Measurements from ENCODE around the gene ARMH1. TPM values are rescaled to one million over a fixed set of nuclear protein-coding genes. Genes with fewer than 3 reads are reported as not detected.

ARMH1 gene
- total RNA-seq, 1 donor from 2014 or later, result 1.1 TPM

GRCh38 chr1:44651069-44651468 lies 23.4 kb upstream of the ARMH1 start:
- Histone ChIP-seq H3K27ac (replicated peaks) (peak overlapping the region; percentile 84), H3K36me3 (peaks cover 75% of the 10 kb centered on the region), H3K27me3 (ENCODE audit: low read depth) (no peaks in the 10 kb centered on the region), H3K9me3 (replicated peaks) (no peaks in the 10 kb centered on the region), H3K4me1 (peaks cover 12% of the 10 kb centered on the region), H3K4me3 (no peak overlapping the region)
- TF ChIP-seq, protein P1, sequence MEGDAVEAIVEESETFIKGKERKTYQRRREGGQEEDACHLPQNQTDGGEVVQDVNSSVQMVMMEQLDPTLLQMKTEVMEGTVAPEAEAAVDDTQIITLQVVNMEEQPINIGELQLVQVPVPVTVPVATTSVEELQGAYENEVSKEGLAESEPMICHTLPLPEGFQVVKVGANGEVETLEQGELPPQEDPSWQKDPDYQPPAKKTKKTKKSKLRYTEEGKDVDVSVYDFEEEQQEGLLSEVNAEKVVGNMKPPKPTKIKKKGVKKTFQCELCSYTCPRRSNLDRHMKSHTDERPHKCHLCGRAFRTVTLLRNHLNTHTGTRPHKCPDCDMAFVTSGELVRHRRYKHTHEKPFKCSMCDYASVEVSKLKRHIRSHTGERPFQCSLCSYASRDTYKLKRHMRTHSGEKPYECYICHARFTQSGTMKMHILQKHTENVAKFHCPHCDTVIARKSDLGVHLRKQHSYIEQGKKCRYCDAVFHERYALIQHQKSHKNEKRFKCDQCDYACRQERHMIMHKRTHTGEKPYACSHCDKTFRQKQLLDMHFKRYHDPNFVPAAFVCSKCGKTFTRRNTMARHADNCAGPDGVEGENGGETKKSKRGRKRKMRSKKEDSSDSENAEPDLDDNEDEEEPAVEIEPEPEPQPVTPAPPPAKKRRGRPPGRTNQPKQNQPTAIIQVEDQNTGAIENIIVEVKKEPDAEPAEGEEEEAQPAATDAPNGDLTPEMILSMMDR (IDR thresholded peaks at IDR 0.05; ENCODE audit: borderline replicate concordance), result no peak
- DNase-seq, result no peak
- intact Hi-C loops (cut with micrococcal nuclease), result no loop called here

GRCh38 chr1:44652445-44653106 lies 21.9 kb upstream of the ARMH1 start:
- intact Hi-C loops (cut with micrococcal nuclease), result no loop called here
- H3K27ac ChIP-seq (replicated peaks), result no peak overlapping the region

DNA sequence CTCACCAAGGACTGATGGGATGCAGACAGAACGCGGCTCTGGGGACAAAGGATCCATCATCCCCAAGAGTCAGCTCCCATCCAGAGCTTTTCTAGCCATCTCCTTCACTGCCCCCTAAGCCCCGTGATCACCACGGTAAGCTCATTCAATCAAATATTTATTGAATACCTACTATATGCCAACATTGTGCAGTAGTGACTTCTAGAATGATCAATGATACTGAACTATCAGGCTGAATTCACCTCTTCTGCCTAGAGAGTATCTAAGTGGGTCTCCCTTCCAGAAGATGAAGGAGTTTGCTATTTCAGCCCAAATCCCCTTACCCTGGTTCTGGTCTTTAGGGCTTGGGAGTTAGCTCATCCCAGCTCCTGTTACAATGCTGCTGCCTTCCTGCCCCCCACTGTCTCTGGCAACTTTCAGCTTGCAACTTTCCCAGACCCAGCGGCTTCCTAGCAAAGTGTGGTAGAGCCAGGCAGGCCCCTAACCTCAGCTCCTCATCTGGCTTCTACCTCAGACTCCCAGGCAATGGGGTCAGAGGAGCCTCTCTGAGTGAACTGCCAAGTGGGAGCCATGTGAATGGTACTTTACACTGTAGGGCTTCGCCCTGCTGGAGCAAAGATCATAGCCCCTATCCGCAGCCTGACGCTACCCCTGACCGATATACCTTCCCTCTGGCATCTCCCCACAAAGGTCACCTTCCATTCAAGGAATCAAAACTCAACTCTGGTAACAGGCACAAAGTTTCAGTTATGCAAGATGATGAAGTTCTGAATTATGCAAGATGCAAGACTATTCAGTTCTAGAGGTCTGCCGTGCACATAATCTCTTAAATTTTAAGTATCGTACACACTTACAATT lies 21.2 kb upstream of the ARMH1 start:
- Histone ChIP-seq H3K36me3 (peaks cover 53% of the 10 kb centered on the region), H3K4me3 (no peak overlapping the region), H3K27me3 (ENCODE audit: low read depth) (no peaks in the 10 kb centered on the region), H3K9me3 (replicated peaks) (no peaks in the 10 kb centered on the region), H3K4me1 (peaks cover 11% of the 10 kb centered on the region), H3K27ac (replicated peaks) (no peak overlapping the region)
- no peak for DNase-seq
- TF ChIP-seq, protein P1 (IDR thresholded peaks at IDR 0.05; ENCODE audit: borderline replicate concordance), result peak; percentile 26
- intact Hi-C loops (cut with micrococcal nuclease), result no loop called here

More at GRCh38 chr1:44652445-44653106, 21.9 kb upstream of the ARMH1 start:
- no peaks in the 10 kb centered on the region for H3K27me3 ChIP-seq (ENCODE audit: low read depth)
- no peaks in the 10 kb centered on the region for H3K9me3 ChIP-seq (replicated peaks)
- TF ChIP-seq, protein P1 (IDR thresholded peaks at IDR 0.05; ENCODE audit: borderline replicate concordance), result peak; percentile 97
- peaks cover 60% of the 10 kb centered on the region for H3K36me3 ChIP-seq
- no peak overlapping the region for H3K4me3 ChIP-seq
- peak; percentile 73 for DNase-seq
- H3K4me1 ChIP-seq, result peaks cover 11% of the 10 kb centered on the region

DNA sequence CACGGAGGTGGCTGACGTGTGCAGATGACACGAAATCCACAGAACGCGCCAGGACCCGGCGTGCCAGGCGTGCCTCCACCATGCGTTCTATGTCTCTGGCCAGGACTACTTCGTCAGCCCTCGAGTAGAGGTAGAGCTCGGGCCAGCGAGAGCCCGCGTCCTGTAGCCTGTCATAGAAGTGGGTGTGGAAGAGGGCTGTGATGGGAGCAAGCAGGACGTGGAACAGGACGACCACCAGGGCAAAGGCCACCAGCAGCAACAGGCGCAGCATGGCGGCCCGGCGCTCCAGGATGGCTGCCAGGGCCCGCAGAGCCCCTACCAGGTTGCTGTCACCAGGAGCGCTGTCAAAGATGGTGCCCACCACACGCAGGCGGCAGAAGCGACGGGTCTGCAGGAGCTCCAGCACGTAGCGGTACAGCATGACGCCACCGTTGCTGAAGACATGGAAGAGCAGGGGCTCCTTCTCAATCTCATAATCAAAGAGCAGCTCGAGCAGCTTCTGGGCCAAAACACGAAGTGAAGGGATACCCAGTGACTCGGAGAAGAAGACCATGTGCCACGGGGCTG lies 19.8 kb upstream of the ARMH1 start:
- Histone ChIP-seq H3K27me3 (ENCODE audit: low read depth) (no peaks in the 10 kb centered on the region), H3K36me3 (peaks cover 39% of the 10 kb centered on the region), H3K27ac (replicated peaks) (no peak overlapping the region), H3K4me3 (no peak overlapping the region), H3K9me3 (replicated peaks) (no peaks in the 10 kb centered on the region), H3K4me1 (peaks cover 14% of the 10 kb centered on the region)
- intact Hi-C loops (cut with micrococcal nuclease), result no loop called here
- DNase-seq, result no peak
- TF ChIP-seq, protein P1 (IDR thresholded peaks at IDR 0.05; ENCODE audit: borderline replicate concordance), result no peak

GRCh38 chr1:44655609-44656008 lies 18.9 kb upstream of the ARMH1 start:
- Histone ChIP-seq H3K4me1 (peaks cover 15% of the 10 kb centered on the region), H3K9me3 (replicated peaks) (no peaks in the 10 kb centered on the region), H3K4me3 (no peak overlapping the region), H3K27ac (replicated peaks) (no peak overlapping the region), H3K27me3 (ENCODE audit: low read depth) (no peaks in the 10 kb centered on the region), H3K36me3 (peaks cover 30% of the 10 kb centered on the region)
- DNase-seq, result no peak
- intact Hi-C loops (cut with micrococcal nuclease), result no loop called here
- TF ChIP-seq, protein P1 (IDR thresholded peaks at IDR 0.05; ENCODE audit: borderline replicate concordance), result peak; percentile 70
